CD4-positive, alpha-beta T cell treated with Interleukin-17A for 4 hours (primary cell): ENCODE results near the gene RALA.
A peak's percentile ranks its signal among the peaks of the same experiment; 100 is the strongest.

ENCODE experiments used
- DNase-seq: peaks from one replicate; pipeline ENCODE4 v3.0.0-alpha.2; 2020; ENCODE audit warnings: mixed read lengths

The RALA gene, protein sequence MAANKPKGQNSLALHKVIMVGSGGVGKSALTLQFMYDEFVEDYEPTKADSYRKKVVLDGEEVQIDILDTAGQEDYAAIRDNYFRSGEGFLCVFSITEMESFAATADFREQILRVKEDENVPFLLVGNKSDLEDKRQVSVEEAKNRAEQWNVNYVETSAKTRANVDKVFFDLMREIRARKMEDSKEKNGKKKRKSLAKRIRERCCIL

DNA sequence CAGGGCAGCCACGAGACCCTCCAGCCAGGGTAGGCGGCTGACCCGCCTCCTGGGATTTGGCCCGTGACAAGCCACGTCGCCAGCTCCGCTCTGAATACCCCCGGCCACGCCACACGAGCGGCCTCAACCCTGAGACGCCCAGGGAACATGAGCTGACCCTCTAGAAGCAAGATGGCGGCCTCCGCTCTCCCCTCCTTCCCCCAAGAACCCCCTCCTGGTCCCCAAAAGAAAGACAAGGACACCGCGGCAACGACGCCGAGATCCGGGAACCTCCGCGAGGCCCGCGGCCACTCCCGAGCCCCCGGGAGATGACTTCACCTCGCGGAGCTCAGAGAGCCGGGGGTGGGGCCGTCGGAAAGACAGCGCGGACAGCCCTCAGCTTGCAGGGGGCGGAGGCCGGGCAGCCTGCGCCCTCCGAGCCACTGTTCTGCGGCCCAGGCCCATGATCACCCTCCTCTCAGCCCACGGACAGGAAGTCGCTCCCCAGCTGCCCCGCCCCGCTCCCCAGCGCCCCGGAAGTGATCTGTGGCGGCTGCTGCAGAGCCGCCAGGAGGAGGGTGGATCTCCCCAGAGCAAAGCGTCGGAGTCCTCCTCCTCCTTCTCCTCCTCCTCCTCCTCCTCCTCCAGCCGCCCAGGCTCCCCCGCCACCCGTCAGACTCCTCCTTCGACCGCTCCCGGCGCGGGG lies at the start of gene RALA:
TSS of gene RALA (plus strand) at position 526 of the 685 bp plus-strand sequence. CDS start 63,096 bp downstream, outside the sequence.
- peak; percentile 92 for DNase-seq

DNA sequence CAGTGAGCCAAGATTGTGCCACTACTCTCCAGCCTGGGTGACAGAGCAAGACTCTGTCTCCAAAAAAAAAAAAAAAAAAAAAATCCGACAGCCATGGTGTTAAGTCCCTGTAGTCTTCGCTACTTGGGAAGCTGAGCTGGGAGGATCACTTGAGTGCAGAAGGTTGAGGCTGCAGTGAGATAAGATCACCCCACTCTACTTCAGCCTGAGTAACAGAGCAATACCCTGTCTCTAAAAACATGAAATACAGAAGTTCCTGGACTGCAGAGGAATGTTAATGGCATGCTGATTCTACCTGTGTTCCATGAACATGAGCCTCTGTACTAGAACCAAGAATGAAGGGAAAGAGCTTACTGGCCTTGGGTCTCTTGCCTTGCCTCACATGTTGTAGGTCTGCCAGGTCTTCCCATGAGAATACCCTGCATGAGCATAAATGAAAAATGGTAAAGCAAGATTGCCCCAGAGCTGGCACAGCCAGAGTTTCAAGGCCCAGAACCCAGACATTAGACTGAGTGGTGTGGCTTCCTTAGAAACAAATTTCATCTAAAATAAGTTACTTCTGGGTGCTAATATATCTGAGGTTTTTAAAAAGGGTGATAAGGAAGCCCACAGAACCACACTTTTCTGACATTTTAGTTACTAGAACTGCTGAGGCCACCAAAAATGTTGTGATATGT lies 48.6 kb upstream of the RALA start:
- no peak for DNase-seq

DNA sequence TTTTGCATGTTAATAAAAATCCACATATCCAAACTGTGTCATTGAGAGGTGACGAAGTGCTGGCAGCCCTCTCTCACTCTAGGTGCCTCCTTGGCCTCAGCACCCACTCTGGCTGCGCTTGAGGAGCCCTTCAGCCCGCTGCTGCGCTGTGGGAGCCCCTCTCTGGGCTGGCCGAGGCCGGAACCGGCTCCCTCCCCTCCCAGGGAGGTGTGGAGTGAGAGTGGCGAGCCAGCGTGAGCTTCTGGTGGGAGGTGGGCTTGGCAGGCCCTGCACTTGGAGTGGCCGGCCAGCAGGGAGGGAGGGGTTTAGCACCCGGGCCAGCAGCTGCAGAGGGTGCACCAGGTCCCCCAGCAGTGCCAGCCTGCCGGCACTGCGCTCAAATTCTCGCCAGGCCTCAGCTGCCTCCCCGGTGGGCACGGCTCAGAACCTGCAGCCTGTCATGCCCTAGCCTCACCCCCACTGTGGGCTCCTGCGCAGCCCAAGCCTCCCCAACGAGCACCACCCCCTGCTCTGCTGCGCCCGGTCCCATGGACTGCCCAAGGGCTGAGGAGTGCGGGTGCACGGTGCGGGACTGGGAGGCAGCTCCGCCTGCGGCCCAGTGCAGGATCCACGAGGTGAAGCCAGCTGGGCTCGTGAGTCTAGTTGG lies 46.0 kb upstream of the RALA start:
- no peak for DNase-seq

DNA sequence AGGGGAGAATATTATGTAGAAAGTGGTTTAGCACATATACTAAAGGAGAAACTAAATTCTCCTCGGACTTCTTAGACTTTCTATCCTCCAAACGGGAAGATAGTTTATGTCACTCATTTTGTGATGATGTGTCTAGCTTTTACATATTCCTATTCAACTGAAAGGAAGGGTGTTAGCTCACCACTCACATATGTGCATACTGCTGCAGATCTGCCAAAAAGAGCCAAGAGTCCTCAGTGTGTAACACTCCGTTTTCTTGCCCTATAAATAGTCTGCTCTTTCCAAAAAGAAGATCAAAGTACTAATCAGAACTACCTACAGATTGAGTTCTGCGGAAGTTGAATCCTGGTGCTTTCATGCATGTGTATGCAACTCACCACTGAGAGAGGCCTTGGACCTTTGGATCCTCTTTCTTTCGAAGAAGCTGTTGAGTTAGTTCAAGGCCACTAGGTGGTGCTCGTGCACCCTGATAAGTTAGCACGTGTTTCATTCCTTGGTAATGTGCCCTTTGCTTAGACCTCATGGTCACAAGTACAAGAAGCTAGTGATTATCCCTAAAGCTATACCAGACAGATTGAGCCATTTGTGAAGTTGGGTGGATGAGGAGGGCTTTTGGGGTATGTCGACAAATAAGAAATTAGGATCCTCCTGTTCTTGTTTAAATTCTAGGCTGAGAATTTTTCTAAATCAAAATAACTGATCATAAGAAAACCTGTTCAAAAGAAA lies 43.1 kb upstream of the RALA start:
- DNase-seq: peak; percentile 90

DNA sequence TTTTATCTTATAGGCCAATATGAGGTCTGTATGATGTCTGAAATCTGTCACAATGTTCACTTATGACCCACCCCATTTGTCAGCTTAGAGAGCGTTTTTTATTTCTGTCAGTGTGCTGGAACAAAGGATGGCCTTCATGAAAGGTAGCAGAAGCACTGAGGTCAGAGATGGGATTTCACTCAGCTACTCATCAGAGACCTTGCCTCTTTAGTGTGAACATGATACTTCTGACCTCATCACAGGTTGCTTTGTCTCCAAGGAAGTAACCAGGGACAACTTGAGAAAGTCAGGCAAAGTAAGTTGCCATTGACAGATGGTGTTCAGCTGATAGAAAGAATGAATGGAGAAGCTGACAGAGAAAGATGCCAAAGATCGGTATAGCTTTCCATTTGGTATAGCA lies 40.8 kb upstream of the RALA start:
- DNase-seq: no peak

DNA sequence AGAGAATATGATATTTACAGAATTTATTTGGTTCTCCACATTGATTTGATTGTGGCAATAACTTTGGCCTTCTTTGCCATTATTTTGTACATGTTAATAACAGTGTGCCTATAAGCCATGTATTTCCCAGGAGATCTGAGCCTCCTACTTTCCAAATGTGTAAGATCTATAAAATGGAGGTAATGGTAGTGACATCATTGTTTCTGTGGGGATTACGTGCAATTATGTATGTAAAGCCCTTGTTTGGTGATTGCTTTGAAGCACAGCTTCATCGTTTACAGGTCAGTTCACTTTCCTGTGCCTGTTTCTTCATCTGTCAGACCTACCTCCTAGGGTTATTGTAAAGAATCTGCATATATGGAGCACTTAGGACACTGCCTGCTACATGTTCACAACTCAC lies 39.8 kb upstream of the RALA start:
- no peak for DNase-seq

DNA sequence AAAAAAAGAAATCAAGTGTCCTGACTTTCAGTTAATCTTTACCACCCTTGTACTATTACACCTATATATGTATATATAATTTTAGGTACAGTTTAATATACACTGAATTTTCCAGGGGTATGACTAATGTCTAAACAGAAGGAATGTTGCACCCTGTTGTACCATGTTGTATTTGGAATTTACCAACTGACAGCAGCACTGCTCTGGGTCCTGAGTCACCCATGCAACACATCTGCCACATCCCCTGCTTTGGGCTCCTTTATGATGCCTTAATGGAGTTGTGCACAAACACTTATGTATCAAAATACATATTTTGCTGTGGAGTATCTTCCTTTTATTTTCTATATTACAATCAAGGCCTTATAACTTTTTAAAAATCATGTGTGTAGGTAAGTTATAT lies 36.0 kb upstream of the RALA start:
- no peak for DNase-seq

DNA sequence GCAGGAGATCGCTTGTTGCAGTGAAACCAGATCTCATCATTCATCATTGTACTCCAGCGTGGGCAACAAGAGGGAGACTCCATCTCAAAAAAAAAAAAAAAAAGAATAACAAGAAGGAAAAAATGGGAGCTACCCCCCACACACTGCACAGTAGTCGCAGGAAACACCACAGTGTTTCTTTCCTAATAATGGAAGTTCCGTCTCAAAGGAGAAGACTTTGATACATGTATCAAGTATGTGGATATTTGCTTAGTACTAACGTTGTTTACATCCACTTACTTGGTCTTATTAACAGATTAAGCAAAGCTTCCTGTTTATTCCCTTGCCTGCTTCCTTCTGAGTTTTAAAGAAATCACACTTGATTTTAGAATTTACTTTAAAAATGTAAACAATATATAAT lies 35.0 kb upstream of the RALA start:
- DNase-seq: no peak

DNA sequence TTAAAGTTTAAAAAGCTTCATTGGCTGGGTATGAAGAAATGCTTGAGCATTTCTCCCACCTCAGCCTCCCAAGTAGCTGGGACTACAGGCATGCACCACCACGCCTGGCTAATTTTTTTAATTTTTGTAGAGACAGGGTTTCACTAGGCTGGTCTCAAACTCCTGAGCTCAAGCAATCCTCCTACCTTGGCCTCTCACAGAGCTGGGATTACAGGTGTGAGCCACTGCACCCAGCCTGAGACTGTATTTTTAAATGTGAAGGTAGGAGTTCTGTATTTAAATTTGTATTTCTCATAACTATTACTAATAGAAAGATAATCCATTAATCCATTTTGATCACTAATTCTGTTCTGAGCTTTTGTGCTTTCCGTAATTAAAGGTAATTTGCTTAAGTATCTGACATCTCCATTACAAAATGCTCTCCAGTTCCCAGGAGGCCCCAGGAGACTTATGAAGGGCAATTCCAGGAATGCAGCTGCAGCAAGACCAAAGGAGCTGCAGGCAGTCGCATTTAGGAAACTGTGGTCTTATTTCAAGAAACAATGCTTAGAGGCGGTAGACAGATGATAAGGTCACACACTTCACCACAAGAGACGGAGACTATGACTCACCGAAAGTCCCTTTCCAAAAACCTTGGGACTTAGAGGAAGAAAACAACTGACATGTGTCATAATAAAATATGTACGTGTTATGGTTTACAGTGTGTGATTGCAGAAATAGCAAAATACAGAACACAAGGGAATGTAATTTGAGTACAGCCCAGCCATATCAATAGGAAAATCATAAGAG lies 33.9 kb upstream of the RALA start:
- DNase-seq: peak; percentile 63

DNA sequence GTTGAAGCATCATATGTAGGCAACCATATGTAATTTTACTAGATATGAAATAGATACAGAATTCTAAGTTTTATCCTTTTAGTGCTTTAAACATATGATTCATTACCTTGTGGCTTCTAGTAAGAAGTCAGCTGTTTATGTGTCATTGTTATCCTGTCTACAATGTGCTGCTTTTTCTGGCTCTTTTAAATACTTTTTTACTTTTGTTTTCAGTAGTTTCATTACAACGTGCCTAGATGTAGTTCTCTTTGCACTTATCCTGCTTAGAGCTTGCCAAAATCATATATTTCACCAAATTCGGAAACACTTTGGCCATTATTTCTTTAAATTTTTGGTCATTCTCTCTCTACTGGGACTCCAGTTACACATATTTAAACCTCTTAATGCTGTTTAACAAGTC lies 30.8 kb upstream of the RALA start:
- no peak for DNase-seq

DNA sequence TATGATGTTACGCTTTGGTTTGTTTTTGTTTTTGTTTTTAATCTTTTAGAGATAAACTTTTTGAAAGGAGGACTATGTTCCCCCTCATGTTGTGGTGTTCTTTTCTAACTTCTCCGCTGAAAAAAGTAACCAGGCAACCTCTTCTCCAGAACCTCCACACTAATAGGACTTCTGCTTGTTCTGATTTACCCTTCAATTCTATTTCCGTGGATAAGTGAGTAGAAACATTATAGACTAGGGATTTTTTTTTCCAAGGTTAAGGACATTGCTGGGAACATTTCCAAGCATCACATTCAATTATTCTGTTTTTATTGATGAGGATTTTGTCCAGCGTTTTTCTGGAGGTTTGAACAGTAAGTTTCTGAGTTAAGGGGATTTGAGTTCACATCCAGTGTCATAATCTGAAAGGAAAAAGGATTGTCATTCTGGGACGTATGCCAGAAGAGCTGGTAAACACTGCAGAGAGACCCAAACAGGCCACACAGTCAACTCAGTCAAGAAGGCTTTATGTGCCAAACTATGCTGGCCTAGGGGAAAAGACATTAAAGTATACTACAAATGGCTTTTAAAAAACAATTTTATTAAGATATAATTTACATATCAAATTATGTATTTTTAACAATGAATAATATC lies 28.3 kb upstream of the RALA start:
- DNase-seq: no peak

DNA sequence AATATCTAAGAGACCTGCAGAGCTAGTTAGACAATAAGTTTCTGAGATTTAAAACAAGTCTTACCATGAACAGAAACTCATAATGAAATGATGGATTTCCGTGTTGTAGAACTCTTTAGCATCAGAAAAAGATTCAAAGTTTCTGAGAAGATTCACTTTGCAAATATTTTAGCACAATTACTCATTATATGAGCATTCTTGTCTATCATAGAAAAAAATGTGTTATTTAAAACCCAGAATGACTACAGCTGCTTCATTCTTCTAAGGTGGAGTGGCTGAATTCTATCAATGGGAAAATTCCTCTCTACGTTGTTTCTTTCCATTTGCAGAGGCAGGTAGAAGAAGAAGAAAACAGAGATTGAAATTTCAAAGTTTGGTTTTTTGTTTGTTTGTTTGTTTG lies 21.0 kb upstream of the RALA start:
- no peak for DNase-seq

DNA sequence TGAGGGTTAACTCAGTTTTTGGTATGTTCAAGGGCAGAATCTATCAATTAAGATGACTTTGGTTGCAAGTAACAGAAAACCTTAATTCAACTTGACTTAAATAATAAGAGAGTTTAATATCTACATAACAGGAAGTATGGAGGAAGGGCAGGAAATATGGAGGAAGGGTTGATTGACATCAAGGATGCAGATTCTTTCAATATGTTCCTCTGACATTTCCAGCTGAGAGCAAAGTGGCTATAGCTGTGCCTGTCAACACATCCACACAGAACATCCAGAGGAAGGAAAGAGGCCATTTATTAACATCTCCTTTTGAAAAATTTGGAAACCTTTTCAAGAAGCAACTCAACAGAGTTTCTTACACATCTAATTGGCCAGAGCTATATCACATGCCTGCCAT lies 19.4 kb upstream of the RALA start:
- no peak for DNase-seq

DNA sequence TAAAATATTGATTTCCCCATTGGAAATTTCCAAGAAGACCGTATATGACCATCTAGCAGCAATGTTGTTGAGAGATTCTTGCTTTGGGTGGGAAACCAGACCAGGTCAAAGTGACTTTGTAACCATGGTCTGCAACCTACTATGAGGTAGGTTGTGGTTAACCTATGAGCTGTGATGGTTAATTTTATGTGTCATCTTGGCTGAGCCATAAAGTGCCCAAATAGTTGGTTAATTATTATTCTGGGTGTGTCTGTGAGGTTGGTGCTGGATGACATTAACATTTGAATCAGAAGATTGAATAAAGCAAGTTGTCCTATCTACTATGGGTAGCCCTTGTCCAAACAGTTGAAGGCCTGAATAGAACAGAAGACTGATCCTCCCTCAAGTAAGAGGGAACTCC lies 18.3 kb upstream of the RALA start:
- DNase-seq: no peak

DNA sequence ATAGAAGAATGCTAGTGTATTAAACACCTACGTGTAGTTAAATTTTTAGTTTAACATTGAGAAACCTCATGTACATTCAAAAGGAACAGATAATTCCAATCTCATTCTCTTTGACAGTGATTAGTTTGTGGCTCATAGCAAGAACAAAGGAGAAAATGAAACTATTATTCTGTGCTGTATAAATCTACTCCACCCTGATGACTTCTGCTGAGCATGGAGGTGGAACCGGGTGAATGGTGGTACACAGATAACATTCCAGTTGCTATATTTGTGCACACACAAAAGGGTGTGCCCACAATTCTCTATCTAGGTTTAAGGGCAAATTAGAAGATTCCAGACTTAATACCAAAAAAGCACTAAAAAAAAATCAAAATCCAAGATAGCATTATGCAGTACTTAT lies 17.0 kb upstream of the RALA start:
- DNase-seq: no peak

DNA sequence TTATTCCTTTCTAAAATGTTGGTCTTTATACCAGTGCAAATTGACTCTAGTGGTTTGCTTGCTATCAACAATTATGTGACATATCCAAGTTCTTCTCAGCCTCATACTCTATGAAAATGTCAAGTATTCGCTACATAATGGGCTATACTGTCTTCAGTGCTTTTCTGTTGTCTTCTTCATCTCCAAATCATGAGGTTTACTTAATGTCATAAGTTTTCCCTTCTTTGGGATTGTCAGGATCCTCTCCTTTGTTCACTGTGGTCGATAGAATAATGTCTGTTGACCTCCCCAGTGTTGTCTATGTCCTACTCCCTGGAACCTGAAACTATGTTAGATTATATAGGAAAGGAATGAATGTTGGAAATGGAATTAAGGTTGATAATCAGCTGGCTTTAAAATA lies 16.4 kb upstream of the RALA start:
- DNase-seq: no peak

DNA sequence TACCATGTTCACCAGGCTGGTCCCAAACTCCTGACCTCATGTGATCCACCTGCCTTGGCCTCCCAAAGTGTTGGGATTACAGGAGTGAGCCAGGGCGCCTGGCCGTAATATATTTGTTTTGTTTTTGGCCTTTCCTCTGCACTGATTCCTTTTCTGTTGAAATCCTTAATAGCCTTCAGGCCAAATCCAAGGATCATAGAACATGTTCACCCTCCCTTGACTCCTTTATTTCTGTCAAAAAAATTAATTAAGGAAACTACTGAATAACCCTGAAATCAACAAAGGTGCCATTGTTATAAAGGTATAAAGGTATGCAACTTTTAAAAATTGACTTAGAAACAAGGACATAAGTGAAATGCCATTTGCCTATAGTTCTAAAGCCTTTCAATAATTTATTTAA lies 15.5 kb upstream of the RALA start:
- DNase-seq: no peak

DNA sequence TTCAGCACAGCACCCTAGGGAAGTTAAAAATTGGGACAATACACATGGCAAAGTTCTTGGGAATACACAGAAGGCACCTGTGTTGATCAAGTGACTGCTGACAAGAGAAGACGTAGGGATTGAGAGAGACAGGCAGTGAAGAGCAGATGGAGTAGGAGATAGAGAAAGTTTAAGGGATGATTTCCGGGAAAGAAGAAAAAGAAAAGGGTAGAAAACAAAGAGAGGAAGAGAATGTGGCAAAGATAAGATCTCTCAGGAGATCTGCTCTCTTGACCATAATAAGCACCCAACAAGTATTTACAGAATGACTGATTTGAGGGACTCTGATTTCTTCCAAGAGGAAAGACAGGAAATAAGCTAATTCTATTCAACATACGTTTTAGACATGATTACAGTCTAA lies 15.1 kb upstream of the RALA start:
- DNase-seq: no peak

DNA sequence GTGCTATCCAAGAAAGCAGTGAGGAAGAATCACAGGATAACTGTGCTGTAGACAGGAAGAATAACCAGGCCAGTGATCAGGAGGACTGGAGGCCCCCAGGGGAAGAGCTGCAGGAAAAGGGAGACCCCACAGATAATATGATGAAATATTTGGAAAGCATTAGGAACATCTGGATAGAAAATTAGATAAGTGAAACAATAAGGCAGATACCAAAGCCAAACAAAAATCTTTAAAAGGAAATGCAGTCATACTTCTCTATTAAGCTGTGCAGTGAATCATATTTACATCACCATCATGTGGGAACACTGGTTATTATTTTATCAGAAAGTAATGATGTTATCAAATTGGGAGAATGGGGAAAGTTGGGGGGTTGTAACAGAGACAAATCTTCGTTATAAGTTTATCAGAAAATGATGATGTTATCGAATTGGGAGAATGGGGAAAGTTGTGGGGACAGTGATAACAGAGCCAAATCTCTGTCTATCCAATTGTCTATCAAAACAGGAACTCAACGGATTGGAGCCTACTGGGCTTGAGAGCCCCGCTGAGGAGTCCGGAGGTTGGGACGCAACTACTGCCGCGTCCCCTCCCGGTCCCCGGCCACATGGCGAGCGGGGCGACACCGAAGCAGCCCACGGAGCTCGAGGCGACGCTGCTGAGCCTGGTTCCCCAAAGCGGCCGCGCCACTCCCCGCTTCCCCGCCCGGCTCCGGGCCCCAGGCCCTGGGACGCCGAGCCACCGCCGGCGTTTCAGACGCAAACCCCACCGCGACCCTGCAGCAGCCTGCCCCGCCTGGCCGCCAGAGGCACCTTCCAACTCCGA lies 14.0 kb upstream of the RALA start:
- peak; percentile 47 for DNase-seq

DNA sequence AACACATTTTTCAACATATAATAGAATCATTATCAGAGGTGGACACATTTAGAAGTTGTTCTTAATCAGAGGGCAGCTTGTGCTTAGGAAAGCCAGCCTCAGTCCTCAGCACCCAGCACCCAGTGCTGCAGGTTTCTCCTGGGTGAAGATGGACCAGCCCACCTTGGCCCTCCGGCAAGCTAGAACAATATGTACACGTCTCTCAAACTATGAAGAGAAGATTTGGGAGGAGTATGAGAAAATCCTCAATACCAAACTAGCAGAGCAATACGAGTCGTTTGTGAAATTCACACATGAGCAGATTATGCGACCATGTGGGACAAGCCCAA lies 13.5 kb upstream of the RALA start:
- DNase-seq: no peak

DNA sequence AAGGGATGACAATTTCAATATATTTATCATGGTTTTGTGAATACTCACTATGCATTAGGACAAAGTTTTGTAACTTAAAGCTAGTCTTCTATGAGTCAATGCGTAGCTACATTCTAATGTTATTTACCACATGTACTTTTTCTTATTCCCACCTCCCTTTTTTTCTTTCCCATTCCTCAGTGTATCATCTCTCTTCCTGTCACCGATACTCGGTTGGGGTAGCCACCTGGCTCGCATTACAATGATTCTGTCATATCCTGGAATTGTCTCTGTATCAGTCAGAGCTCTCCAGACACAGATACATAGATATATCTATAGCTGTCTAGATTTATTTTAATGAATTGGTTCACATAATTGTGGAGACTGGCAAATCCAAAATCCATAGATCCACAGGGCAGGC lies 9.8 kb upstream of the RALA start:
- no peak for DNase-seq
